ENCODE measurements around the gene GYPB.

GRCh38 chr4:144014808-144015207 is 4.4 kb downstream of the GYPB start:
- TF ChIP-seq CTCF (IDR thresholded peaks at IDR 0.05; ENCODE audit: insufficient read depth, low read length) (no peak), GABPA (IDR thresholded peaks at IDR 0.05; ENCODE audit: low read depth) (no peak)

All from HL-60 (cell line).